ENCODE measurements around the gene SUMO2.
"Not testable (repeated sequence)": the region's sequence is repeated elsewhere in the genome, so short reads cannot be mapped to it uniquely, and the experiment has no call there.

SUMO2 gene

DNA sequence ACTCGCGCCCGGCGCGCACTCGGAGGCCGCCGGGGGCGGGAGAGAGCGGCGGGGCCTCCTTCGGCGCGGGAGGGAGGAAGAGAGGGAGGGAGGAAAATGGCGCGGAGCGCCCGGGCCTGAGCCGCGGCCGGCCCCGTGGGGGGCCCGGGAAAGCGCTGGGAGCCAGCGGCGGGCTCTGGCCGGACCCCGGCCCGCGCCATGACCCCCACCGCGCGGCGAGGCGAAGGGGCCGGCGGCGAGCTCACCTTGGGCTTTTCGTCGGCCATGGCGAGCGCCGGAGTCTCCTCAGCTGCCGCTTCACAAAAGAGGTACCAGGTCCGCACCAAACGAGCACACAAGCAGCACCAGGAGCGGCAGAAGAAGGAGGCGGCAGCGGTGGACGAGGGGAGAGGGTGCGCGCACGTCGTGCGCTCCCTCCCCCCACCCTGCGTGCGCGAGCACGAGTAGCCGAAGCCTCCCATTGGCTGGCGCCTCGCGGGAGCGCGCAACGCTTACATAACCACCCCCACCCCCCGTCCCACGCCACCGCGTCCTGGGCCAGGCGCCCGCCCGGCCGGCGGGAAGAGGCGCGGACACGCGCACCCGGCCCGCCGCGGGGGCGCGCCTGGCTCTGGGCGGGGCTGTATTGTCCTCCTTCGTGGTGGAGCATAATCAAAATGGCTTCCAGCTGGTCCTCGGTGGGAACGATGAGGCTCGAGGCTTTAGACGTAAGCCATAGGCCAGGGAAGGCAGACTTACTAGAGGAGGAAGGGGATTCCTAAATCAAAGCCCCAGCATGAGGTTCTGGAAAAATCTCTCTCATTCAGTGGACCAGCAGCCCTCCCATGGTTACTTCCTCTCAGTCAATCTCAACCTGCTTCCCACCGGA lies at the start of gene SUMO2:
Gene SUMO2, minus strand, starts transcription at position 391 of the 868 bp plus-strand sequence. Its CDS starts 125 bp downstream, at position 266.
- peak; percentile 77 for DNase-seq (ENCODE audit: low read depth)

DNA sequence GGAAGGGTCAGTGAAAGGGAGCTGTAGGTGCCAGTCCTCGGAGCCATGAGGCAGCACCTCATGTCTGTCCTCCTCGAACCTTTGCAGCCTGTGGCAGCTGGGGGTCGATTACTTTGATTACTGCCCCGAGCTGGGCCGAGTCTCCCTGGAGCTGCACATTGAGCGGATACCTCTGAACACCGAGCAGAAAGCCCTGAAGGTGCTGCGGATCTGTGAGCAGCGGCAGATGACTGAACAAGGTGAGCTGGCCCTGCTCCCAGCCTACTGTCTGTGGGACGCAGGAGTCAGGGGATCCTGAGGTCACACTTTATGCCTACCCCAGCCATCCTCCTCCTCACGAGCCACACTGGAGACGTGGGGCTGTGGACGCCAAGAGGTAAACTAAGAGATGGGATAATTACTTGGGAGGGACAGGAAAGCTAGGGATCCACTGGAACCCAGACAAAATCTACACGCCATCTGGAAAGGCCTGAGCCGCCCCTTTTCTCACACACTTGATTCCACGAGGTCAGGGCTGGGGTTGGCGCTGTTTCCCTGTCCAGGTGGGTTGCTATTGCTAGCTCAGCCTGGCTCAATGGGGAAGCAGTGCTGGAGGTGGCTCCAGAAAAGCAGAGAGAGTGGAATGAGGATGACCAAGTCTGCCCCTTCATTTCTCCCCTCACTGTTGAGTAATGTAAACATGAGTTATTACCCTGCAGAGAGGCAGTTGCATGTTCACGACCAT lies 49.1 kb upstream of the SUMO2 start:
- no peak for DNase-seq (ENCODE audit: low read depth)

DNA sequence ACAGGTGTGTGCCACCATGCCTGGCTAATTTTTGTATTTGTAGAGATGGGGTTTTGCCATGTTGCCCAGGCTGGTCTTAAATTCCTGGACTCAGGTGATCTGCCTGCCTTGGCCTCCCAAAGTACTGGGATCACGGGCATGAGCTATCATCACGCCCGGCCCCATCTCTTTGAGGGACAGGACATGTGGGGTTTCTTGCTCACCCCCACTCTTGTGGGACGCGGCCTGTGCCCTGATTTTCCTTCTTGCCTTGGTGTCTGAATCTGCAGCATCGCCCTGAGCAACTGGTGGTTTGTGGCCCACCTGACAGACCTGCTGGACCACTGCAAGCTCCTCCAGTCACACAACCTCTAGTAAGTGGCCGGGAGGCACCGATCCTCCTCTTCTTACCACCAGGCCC lies 48.3 kb upstream of the SUMO2 start:
- DNase-seq (ENCODE audit: low read depth), result no peak

DNA sequence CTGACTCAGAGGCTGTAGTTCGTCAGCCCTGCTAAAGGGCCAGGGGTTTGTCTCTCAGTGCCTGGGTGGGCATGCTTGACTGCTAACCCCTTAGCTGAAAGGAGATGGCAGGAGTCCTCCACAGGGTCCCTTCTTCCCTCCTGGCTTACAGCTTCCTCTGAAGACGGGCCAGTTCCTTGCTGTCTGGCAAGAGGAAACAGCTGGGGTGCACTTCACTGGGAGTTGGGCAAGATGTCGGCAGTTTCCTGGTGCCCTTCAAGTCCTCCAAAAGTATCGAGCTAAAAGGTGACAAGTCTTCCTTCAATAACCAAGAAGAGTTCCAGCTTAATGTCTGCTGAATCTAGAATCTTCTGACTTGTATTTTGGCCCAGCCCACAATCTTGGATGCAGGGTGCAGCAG lies 46.1 kb upstream of the SUMO2 start:
- no peak for DNase-seq (ENCODE audit: low read depth)

DNA sequence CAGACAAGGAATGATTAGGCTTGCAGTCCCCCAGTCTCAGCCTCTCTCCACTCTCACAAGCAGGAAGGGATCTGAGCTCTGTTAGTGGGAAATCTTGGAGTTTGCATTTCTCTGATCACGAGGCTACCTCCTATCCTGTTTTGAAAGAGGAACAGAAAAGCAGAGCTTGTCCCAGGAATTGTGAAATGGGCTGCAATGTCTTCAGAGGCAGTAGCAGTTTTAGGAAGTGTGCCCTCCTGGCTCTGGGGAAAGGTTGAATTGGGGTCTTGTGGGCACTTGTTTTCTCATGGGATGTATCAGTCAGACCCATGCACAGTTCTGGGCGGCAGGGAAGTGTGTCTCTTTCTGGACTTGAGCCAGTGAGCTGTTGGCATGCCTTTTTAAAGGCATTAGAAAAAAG lies 45.5 kb upstream of the SUMO2 start:
- DNase-seq (ENCODE audit: low read depth), result no peak

DNA sequence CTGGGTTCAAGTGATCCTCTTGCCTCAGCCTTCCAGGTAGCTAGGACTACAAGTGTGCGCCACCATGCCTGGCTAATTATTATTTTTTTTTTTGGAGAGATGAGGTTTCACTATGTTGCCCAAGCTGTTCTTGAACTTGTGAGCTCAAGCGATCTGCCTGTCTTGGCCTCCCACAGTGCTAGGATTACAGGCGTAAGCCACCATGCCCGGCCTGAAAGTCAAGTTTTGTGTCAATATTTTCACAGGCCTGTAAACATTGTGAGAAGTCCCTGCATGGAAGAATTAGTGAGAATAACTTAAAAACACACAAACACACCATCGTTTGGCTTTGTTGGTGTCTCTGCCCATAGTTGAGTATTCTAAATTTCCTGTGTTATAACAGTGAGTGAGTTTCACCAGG lies 45.0 kb upstream of the SUMO2 start:
- no peak for DNase-seq (ENCODE audit: low read depth)

DNA sequence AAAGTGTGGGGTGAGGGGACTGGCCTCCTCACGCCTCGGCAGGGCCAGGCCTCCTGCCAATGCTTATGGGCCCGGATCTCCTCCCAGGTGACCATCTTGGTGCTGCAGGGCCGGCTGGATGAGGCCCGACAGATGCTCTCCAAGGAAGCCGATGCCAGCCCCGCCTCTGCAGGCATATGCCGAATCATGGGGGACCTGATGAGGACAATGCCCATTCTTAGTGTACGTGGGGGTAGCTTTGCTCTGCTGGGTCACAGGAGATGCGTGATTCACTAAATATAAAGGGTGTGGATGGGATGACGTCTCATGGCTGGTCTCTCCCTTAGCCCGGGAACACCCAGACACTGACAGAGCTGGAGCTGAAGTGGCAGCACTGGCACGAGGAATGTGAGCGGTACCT lies 42.3 kb upstream of the SUMO2 start:
- no peak for DNase-seq (ENCODE audit: low read depth)

DNA sequence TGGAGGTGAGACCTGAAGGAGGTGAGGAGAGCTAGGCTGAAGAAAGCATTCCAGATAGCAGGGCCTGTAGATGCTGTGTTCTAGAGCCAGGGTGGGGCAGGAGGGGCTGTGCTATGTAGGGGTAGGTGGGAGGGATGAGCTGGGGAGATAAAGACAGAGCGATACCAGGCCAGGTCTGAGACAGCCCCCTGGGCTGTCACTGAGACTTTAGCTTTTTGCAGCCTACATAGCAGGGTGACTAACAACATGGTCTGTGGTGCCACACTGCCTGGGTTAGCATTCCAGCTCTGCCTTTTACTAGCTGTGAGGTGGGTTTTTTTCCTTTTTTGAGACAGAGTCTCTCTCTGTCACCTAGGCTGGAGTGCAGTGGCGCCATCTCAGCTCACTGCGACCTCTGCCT lies 37.1 kb upstream of the SUMO2 start:
- DNase-seq (ENCODE audit: low read depth), result no peak

DNA sequence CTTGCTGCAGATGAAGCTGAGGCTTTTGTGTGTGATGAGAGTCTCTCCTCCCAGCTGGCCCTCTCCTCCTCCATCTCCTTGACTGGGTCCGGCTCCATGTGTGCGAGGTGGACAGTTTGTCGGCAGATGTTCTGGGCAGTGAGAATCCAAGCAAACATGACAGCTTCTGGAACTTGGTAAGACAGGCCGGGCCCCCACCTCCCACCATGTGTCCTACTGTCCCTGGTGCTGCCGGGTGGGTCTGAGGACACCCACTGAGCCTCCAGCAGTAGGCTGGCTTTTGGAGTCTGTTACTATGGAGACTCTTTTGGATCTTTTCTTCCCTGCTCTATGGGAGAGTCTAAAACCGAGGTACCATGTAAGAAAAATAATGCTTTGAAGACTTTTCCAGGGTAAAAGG lies 35.4 kb upstream of the SUMO2 start:
- DNase-seq (ENCODE audit: low read depth), result no peak

DNA sequence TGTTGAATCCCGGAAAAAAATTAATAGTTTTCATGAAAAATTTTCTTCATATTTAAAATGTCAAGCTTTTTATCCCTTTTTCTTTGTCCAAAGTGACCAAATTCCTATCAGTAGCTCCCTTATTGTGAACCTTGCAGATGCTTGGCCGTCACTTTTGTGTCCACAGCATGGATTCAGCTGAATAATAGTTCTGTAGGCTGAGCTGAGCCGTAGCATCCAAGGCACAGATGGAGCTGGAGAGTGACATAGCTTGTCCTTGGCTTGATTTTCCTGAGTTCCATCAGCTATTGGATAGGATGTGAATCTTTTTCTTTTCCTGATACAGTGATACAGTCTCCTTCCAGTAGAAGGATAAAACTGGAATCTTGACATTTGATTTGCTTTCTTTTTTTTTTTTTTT lies 26.3 kb upstream of the SUMO2 start:
- DNase-seq (ENCODE audit: low read depth), result no peak

DNA sequence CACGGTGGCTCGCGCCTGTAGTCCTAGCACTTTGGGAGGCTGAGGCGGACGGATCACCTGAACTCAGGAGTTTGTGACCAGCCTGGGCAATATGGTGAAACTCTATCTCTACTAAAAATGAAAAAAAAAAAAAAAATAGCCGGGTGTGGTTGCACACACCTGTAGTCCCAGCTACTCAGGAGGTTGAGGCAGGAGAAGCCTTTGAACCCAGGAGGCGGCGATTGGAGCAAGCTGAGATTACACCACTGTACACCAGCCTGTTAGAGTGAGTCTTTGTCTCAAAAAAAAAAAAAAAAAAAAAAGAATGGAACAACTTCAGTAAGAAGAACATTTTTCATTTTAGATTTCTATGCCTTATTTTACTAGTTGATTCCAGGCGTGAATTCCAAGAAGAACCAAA lies 25.4 kb upstream of the SUMO2 start:
- no peak for DNase-seq (ENCODE audit: low read depth)

DNA sequence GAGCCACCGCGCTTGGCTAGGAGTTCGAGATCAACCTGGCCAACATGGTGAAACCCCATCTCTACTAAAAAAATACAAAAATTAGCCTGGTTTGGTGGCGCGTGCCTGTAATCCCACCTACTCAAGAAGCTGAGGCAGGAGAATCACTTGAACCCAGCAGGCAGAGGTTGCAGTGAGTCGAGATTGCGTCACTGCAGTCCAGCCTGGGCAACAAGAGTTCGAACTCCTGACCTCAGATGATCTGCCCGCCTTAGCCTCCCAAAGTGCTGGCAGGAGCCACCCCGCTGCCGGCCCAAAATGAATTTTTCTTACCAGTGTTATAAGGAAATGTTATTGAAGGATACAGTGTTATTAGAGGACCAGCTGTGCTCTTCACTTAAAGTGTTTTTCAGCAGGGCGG lies 25.0 kb upstream of the SUMO2 start:
- no peak for DNase-seq (ENCODE audit: low read depth)

DNA sequence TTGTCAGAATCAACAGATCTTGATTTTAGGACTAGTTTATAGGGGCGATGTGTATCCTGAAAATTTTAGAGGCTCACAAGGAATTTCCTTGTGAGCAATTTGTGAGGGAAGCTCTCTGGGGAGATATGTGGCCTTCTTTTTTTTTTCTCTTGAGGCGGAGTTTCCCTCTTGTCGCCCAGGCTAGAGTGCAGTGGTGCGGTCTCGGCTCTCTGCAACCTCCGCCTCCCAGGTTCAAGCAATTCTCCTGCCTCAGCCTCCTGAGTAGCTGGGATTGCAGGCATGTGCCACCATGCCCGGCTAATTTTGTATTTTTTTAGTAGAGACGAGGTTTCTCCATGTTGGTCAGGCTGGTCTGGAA lies 24.3 kb upstream of the SUMO2 start:
- not testable (repeated sequence) for DNase-seq (ENCODE audit: low read depth)

DNA sequence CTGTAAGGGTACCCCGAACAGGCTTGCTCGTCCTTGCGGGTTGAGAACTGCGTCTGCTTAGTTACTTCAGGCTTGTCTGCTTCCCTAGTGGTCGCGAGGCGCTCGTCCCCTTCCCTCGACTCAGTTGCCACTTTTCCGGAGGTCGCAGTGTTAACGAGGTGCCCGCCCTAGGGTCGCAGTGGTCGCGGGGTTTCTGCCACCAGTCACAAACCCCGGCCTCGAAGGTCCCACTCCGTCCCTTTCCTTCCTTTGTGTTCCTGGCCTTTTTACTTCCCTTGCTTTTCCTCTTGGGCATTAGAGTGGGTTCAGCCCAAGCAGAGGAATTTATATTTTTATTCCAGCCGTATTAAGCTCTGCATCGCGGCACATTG lies 23.0 kb upstream of the SUMO2 start:
- no peak for DNase-seq (ENCODE audit: low read depth)

DNA sequence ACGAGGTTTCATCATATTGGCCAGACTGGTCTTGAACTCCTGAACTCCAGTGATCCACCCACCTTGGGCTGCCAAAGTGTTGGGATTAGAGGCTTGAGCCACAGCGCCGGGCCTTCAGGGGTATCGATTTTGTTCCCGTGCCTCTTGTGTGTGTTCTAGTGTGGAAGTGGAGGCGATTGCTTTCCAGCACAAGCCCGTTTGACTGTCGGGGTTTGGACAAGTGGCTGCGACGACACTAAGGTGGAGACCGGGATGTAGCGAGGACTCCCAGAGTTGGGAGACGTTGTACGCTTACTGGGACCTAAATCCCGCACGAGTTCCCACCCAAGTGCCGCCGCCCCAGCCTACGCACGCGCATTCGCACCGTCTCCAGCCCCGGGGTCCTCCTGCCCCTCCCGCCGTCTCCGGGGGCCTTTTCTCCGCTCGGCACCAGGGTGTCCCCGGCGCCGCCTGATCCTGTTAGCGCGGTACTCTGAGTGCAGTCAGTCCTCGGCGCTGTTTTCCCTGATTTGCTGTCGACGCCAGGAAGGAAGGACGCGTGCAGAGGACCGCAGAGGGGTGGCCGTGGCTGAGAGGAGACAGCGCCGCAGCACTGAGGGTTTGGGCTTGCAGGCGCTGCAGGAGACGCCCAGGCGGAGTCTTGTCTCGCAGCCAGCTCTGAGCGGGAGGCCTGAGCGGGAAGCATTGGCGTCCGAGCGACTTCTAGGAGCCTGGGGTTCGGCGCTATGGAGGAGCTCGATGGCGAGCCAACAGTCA lies 22.5 kb upstream of the SUMO2 start, which contains the start of gene NUP85:
Gene NUP85, plus strand, starts transcription at position 643 of the 756 bp plus-strand sequence. Its CDS starts 83 bp downstream, at position 726.
- peak; percentile 82 for DNase-seq (ENCODE audit: low read depth)

DNA sequence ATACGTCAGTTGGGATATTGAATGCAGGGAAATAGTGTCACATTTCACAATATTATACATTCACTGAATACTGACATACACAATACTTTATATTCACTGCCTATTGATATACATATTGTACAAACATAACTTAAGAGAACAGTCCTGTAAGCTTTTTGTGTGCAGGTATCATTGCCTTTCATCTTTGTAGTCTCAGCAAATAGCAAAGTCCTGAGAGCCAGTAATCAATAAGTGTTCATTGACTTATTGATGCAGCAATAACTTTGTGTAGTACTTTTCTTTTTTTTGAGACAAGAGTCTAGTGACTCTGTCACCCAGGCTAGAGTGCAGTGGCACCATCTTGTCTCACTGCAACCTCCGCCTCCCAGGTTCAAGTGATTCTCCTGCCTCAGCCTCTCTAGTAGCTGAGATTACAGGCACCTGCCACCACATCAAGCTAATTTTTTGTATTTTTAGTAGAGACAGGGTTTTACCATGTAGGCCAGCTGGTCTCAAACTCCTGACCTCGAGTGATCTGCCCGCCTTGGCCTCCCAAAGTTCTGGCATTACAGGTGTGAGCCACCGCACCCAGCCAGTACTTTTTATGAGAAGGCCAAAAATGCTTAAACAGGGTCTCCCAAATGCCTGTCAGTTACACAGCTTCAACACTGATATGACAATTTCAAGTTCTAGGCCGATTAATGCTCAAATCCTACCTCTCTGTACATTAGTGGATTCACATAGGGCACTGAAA lies 17.3 kb upstream of the SUMO2 start:
- no peak for DNase-seq (ENCODE audit: low read depth)

DNA sequence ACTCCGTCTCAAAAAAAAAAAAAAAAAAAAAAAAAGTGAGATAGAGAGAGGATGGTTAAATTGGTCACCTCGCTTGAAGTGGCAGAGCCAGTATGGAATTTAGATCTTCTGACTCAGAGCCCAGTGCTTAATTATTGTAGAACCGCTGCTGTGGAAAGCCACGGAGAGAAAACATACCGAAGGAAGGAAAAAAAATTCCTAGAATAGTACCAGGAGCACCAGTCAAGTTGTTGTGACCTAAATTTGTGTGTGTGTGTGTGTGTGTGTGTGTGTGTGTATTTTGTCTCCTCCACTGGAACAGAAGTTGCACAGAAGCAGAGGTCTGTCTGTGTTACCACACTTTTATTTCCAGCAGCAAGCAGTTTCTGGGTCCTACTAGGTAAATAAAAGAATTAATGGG lies 12.1 kb upstream of the SUMO2 start:
- DNase-seq (ENCODE audit: low read depth), result no peak

DNA sequence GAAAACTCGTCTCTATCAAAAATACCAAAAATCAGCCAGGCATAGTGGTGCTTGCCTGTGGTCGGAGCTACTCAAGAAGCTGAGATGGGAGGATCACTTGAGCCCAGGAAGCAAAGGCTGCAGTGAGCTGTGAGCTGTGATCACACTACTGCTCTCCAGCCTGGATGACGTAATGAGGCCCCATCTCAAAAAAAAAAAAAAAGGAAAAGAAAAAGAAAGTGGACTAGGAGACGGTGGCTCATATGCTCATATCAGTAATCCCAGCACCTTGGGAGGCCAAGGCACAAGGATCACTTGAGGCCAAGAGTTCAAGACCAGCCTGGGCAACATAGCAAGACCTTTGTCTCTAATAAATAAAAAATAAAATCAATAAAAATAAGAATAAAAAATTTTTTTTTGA lies 8.8 kb upstream of the SUMO2 start:
- DNase-seq (ENCODE audit: low read depth), result no peak

DNA sequence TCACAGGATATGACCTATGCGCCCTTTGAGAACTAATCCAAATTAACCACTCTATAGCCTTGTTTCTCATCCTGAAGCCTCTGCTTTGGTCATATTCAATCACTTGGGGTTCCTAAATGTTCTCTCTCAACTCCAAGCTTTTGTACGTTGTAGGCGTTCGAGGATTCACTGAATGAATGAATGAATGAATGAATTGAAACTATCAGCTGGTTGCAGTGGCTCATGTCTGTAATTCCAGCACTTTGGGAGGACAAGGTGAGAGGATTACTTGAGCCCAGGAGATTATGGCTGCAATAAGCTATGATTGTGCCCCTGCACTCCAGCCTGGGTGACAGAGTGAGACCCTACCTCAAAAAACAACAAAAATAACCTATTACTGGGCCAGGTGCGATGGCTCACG lies 5.9 kb upstream of the SUMO2 start:
- DNase-seq (ENCODE audit: low read depth), result no peak

DNA sequence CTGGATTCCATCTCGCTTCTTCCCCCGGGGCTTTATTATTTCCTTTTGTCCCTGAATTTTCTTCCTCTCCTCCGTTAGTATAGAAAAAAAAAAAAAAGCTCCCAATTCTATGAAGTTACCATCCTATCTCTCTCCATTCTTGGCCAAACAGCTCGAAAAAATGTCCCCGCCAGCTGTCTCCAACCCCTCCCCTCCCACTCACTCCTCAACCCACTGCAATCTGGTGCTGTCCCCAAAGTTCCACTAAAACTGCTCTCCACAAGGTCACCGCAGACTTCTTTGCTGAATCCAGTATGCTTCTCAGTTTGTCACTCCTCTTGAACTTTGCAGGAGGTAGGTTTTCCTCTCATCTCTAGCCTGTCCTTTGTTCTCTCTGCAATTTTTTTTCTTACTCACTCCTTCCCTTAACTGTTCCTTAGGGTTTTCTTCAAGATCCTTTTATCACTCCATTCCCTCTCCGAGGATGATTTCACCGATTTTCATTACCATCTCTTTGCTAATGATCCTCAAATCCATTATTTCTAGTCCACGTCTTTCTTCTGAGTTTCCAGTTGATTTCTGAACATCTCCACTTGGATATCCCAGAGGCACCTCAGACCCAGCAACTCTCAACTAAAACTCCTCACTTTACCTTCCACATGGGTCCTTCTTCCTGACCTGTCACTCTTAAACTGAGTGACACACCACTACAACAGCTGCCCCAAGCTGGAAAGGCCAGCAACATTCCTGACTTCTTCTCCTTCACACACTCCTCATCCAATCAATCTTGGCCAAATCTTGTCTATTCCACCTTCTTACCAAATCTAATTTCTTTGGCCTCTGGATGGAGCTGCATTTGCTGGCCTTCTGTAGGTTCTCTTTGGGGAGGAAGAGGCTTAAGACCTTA lies 1.5 kb upstream of the SUMO2 start:
- no peak for DNase-seq (ENCODE audit: low read depth)

DNA sequence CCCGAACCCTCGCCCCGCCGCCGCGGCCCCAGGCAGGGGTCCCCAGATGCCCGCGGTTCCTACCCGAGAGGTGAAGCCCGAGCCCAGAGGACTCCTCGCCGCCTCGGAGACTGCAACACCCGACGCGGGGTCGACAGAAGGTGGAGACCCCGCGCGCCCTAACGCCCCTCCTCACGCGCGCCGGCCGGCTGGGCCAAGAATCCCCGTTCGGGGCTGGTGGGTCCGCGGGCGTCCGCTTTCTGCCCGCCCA lies 515 bp downstream of the SUMO2 start:
- no peak for DNase-seq (ENCODE audit: low read depth)

Measured in HS-5 (cell line).